ENCODE data around the gene FXYD6.
"Not testable (repeated sequence)": the region's sequence is repeated elsewhere in the genome, so short reads cannot be mapped to it uniquely, and the experiment has no call there.

FXYD6 gene

GRCh38 chr11:117871160-117871559, 5.3 kb downstream of the FXYD6 start:
- TF ChIP-seq, protein P1, sequence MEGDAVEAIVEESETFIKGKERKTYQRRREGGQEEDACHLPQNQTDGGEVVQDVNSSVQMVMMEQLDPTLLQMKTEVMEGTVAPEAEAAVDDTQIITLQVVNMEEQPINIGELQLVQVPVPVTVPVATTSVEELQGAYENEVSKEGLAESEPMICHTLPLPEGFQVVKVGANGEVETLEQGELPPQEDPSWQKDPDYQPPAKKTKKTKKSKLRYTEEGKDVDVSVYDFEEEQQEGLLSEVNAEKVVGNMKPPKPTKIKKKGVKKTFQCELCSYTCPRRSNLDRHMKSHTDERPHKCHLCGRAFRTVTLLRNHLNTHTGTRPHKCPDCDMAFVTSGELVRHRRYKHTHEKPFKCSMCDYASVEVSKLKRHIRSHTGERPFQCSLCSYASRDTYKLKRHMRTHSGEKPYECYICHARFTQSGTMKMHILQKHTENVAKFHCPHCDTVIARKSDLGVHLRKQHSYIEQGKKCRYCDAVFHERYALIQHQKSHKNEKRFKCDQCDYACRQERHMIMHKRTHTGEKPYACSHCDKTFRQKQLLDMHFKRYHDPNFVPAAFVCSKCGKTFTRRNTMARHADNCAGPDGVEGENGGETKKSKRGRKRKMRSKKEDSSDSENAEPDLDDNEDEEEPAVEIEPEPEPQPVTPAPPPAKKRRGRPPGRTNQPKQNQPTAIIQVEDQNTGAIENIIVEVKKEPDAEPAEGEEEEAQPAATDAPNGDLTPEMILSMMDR (IDR thresholded peaks at IDR 0.05; ENCODE audit: borderline replicate concordance, insufficient read depth, low read depth, low read length) = no peak
- no peak overlapping the region for H3K4me3 ChIP-seq (ENCODE audit: low read depth, low read length)

DNA sequence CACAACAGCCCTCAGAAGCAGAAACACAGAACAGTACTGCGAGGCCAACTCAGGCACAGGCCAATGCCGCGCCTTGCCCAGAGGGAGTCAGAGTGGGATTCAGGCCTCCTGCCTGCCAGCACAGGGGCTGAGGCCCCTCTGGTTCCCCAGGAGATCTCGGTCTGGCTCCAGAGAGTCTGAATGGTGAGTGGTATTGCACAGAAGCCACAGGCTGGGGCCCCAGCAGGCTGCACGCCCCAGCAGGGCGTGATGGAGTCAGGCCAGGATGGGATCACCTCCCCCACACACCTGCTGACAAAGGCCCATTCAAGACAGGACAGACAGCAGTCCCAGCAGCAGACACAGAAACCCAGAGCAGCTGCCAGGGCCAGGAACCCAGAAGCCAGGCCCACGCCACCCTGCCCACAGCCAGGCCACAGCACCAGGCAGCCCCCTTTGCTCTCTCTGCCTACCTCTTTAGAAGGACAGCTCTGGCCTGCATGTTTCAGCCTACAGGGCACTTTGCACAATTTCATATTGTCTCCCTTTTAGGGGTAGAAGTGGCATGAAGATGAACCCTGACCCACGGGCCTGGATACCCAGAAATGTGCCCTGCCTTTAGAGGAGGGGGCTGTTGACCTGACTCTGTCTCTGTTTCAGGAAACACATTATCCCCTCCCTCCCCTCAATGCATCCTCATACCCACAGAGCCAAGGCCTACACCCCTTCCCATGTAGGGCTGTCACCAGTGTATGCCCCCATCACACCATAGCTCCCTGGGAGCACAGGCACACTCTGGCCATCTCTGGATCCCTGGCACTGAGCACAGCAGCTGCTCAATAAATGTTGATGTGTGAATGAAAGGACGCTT, 6.1 kb downstream of the FXYD6 start:
- TF ChIP-seq, protein P1 (IDR thresholded peaks at IDR 0.05; ENCODE audit: borderline replicate concordance, insufficient read depth, low read depth, low read length) = no peak
- H3K4me3 ChIP-seq (ENCODE audit: low read depth, low read length) = no peak overlapping the region

DNA sequence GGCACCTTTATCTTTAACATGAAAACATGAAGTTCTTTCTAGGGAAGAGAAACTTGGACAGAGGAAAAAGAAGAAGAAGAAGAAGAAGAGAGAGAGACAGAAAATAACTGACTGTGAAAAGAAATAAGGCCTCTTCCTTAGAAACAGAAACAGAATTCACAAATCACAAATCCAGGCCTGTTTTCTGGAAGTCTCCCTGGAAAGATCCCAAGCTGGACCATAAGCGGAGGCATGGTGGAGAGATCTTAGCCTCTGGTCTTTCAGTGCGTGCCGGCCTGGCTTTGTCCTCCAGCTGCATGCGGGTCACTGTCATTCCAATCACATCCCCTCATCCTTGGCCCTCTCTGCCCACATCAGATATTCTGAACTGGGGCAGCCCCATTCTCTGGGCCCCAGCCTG, 6.9 kb downstream of the FXYD6 start:
- TF ChIP-seq, protein P1 (IDR thresholded peaks at IDR 0.05; ENCODE audit: borderline replicate concordance, insufficient read depth, low read depth, low read length) = no peak

DNA sequence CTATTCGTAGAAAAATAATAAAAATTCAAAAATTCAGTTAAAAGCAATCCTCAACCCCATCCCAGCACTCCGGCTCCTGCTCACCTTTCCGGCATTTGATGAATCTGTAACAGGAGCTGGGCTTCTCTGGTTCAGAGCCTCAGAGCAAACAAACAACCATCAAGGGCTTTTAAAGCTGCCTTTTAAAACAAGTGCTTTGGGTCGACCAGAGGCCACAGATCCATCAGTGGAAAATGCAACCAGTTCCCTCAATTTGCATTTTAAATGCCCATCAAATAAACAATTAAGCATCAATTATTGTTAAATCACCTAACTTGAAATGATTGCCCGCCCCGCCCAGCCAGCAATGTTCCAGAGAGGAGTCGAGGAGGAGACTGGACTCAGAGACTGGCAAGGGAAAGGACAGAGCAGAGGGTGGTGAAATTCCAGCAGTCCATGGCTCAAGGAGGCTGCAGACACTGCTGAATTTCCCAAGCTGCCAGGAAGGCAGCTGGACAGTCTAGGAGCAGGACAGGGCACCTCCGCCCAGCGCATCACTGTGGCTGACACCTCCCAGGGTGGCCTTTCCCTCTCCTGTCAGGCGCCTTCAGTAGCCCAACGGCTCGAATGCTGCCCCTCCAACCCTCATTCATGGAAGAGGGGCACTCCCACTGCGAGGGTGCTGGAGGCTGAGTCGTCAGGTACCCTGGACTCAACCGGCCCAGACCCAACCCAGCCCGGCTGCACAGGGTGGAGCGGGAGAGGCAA, 7.5 kb downstream of the FXYD6 start:
- H3K4me3 ChIP-seq (ENCODE audit: low read depth, low read length) = no peak overlapping the region
- TF ChIP-seq, protein P1 (IDR thresholded peaks at IDR 0.05; ENCODE audit: borderline replicate concordance, insufficient read depth, low read depth, low read length) = no peak

More for the DNA sequence above, 6.9 kb downstream of the FXYD6 start:
- no peak overlapping the region for H3K4me3 ChIP-seq (ENCODE audit: low read depth, low read length)

DNA sequence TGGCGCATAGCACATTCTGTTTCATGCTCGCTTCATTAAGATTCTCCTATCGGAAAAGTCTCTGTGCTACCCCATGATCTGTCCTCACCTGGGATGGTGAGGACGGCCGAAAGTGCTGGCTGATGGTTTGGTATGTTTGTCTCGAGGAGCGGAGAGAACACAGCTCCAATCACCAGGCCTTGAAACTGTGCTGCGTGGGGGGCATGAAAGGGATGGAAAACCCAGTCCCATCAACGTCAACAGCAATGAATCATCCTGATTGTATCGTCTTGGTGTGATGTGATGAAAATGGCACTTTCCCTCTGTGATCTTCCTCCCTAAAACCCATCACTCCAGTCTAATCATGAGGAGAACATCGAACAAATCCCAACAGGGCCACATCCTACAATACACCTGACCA, 8.4 kb downstream of the FXYD6 start:
- TF ChIP-seq, protein P1 (IDR thresholded peaks at IDR 0.05; ENCODE audit: borderline replicate concordance, insufficient read depth, low read depth, low read length) = no peak
- H3K4me3 ChIP-seq (ENCODE audit: low read depth, low read length) = no peak overlapping the region

- H3K4me3 ChIP-seq (ENCODE audit: low read depth, low read length) = no peak overlapping the region
- TF ChIP-seq, protein P1 (IDR thresholded peaks at IDR 0.05; ENCODE audit: borderline replicate concordance, insufficient read depth, low read depth, low read length) = no peak
Observed at GRCh38 chr11:117866526-117866925, 9.9 kb downstream of the FXYD6 start.

DNA sequence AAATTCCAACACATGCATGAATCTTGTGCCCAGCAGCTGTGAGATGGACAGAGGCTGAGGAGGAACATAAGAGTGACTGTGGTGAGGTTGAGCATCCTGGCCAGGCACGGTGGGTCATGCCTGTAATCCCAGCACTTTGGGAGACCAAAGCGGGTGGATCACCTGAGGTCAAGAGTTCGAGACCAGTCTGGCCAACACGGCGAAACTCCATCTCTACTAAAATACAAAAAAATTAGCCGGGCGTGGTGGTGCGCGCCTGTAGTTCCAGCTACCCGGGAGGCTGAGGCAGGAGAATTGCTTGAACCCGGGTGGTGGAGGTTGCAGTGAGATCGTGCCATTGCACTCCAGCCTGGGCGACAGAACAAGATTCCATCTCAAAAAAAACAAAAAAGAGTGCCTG, 10.9 kb downstream of the FXYD6 start:
- H3K4me3 ChIP-seq (ENCODE audit: low read depth, low read length) = not testable (repeated sequence)
